Choroid plexus epithelial cell (primary cell): Measurements from ENCODE around the gene CST3.

Source experiments
- DNase-seq: peaks from one replicate; pipeline ENCODE4 v3.0.0-alpha.2; 2010; ENCODE audit warnings: low read depth
- H3K4me3 ChIP-seq: 2 replicates; pipeline ENCODE4 v1.5.1; 2011; ENCODE audit warnings: low read depth, mild to moderate bottlenecking, control low read depth, low read length, moderate library complexity
- CTCF ChIP-seq: conservative IDR thresholded peaks from 2 replicates; pipeline ENCODE4 v1.5.1; 2011; ENCODE audit warnings: low read depth, mild to moderate bottlenecking, control low read depth, inconsistent platforms, low read length, moderate library complexity

Gene CST3

GRCh38 chr20:23643659-23644058 is 5.9 kb upstream of the CST3 start:
- H3K4me3 ChIP-seq, result no peak overlapping the region
- no peak for DNase-seq
- TF ChIP-seq CTCF, result no peak

- peak; percentile 81 for DNase-seq
- H3K4me3 ChIP-seq, result no peak overlapping the region
- TF ChIP-seq CTCF, result no peak
Observed at GRCh38 chr20:23641936-23642751, 4.4 kb upstream of the CST3 start.

- no peak overlapping the region for H3K4me3 ChIP-seq
- no peak for TF ChIP-seq CTCF
- DNase-seq, result no peak
Observed at GRCh38 chr20:23640671-23641667, 3.2 kb upstream of the CST3 start.

- DNase-seq, result no peak
- H3K4me3 ChIP-seq, result no peak overlapping the region
- TF ChIP-seq CTCF, result no peak
Observed at GRCh38 chr20:23640018-23640601, 2.4 kb upstream of the CST3 start.

GRCh38 chr20:23639490-23639958 is 1.8 kb upstream of the CST3 start:
- no peak for TF ChIP-seq CTCF
- H3K4me3 ChIP-seq, result no peak overlapping the region
- DNase-seq, result no peak

- no peak overlapping the region for H3K4me3 ChIP-seq
- TF ChIP-seq CTCF, result no peak
Observed at GRCh38 chr20:23638309-23638708, 554 bp upstream of the CST3 start.

More at GRCh38 chr20:23638309-23638708, 554 bp upstream of the CST3 start:
- DNase-seq, result no peak
